ENCODE results near the gene CDC42BPA. TPM values are rescaled to one million over a fixed set of nuclear protein-coding genes. Genes with fewer than 3 reads are reported as not detected.

The CDC42BPA gene
- total RNA-seq, 1 experiment from 2014 or later: 30.1 TPM

DNA sequence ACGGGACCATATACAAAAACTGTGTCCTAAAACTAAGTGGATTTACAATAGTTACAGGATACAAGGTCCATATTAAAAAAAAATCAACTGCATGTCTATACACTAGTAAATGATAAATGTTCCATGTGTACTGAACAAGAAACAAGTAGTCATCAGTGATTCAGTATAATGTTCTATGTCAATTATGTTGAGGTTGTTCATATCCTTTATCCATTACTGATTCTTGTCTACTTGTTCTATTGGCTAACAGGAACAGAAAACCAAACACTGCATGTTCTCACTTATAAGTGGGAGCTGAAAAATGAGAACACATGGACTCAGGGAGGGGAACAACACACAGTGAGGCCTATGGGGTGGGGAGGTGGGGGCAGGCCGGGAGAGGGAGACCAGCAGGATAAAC lies 90.5 kb downstream of the CDC42BPA start:
- no peaks in the 10 kb centered on the region for H3K27me3 Mint-ChIP-seq (ENCODE audit: low read depth)
- no peak overlapping the region for H2BK12ac ChIP-seq (ENCODE audit: insufficient read length, low read depth, low read length)
- no peak overlapping the region for H3K4me3 Mint-ChIP-seq
- H4K8ac ChIP-seq (replicated peaks; ENCODE audit: insufficient read length, low read depth, low read length): no peak overlapping the region
- H3K9ac ChIP-seq (ENCODE audit: extremely low read depth, insufficient read length, low read length): no peak overlapping the region
- peaks cover 0 to 3% (median 0%) of the 10 kb centered on the region in 3 experiments; a peak in 4 of 7 replicates for H3K36me3 Mint-ChIP-seq (ENCODE audit: insufficient read depth in 1 of 3, low read depth in 3 of 3)
- H3K27ac Mint-ChIP-seq: no peak overlapping the region
- H3K4ac ChIP-seq (ENCODE audit: low read depth, low read length): no peak overlapping the region
- H3K4me1 Mint-ChIP-seq: peaks cover 3 to 5% of the 10 kb centered on the region in 2 experiments; a peak in 3 of 4 replicates
- no peak overlapping the region for H4K91ac ChIP-seq (ENCODE audit: insufficient read length, low read depth, low read length)
- no peak overlapping the region for H3K4me2 ChIP-seq (ENCODE audit: insufficient read depth, insufficient read length, low read length)
- no peaks in the 10 kb centered on the region for H4K20me1 ChIP-seq (ENCODE audit: control insufficient read depth, insufficient read depth, insufficient read length)
- H3K79me1 ChIP-seq (ENCODE audit: insufficient read depth, low read depth, low read length, poor library complexity, severe bottlenecking): no peaks in the 10 kb centered on the region
- H2AFZ ChIP-seq (ENCODE audit: low read length): no peak overlapping the region
- no peaks in the 10 kb centered on the region for H3K9me3 ChIP-seq (ENCODE audit: control insufficient read depth, low read depth, low read length)
- no peak for DNase-seq
- no peak overlapping the region for H2BK5ac ChIP-seq (ENCODE audit: insufficient read length, low read length)
- no peak overlapping the region for H3K23ac ChIP-seq (ENCODE audit: insufficient read length, low read depth, low read length)
- peaks cover 2% of the 10 kb centered on the region; the same call in 1 of the 2 replicates for H3K79me2 ChIP-seq (ENCODE audit: insufficient read depth, low read length)
- no peak overlapping the region for H2AK5ac ChIP-seq (ENCODE audit: insufficient read length, low read length)
- H3K27ac ChIP-seq (ENCODE audit: insufficient read length, low read depth, low read length): no peak overlapping the region
- H3K4me1 ChIP-seq (ENCODE audit: insufficient read depth, low read length): no peaks in the 10 kb centered on the region
- no peaks in the 10 kb centered on the region for H3K9me3 Mint-ChIP-seq
- H3K18ac ChIP-seq (ENCODE audit: insufficient read length, low read depth, low read length): no peak overlapping the region
- no CpG with 5 or more reads among the region's 2 CpGs for WGBS (ENCODE audit: extremely low coverage, insufficient read length, low lambda C conversion rate)
- H3K14ac ChIP-seq (ENCODE audit: insufficient read depth, low read length): no peak overlapping the region
- H3T11ph ChIP-seq (ENCODE audit: low read length): no peak overlapping the region
- H2BK15ac ChIP-seq (ENCODE audit: low read depth, low read length): no peak overlapping the region
- H2BK20ac ChIP-seq (ENCODE audit: low read depth, low read length, poor library complexity, severe bottlenecking): no peak overlapping the region
- H3K27me3 ChIP-seq (ENCODE audit: insufficient read depth, low read length): no peaks in the 10 kb centered on the region
- no peaks in the 10 kb centered on the region for H3K23me2 ChIP-seq (ENCODE audit: insufficient read length, low read depth, low read length, poor library complexity, severe bottlenecking)
- TF ChIP-seq, protein P1, sequence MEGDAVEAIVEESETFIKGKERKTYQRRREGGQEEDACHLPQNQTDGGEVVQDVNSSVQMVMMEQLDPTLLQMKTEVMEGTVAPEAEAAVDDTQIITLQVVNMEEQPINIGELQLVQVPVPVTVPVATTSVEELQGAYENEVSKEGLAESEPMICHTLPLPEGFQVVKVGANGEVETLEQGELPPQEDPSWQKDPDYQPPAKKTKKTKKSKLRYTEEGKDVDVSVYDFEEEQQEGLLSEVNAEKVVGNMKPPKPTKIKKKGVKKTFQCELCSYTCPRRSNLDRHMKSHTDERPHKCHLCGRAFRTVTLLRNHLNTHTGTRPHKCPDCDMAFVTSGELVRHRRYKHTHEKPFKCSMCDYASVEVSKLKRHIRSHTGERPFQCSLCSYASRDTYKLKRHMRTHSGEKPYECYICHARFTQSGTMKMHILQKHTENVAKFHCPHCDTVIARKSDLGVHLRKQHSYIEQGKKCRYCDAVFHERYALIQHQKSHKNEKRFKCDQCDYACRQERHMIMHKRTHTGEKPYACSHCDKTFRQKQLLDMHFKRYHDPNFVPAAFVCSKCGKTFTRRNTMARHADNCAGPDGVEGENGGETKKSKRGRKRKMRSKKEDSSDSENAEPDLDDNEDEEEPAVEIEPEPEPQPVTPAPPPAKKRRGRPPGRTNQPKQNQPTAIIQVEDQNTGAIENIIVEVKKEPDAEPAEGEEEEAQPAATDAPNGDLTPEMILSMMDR (conservative IDR thresholded peaks at IDR 0.05): no peak
- H2BK120ac ChIP-seq (ENCODE audit: low read depth, low read length, poor library complexity, severe bottlenecking): no peak overlapping the region
- no peak overlapping the region for H3K56ac ChIP-seq (ENCODE audit: insufficient read length, low read depth, low read length)
- H4K5ac ChIP-seq (ENCODE audit: insufficient read length, low read depth, low read length): no peak overlapping the region

Data from H9 (cell line).